Brain microvascular endothelial cell (primary cell): ENCODE measurements around the gene FZR1.

Experiments
- DNase-seq: peaks from one replicate; pipeline ENCODE4 v3.0.0-alpha.2; 2020
- H3K27ac ChIP-seq: fragments of 250-450 bp; sonication (Bioruptor Pico); 2 replicates; pipeline ENCODE4 v1.5.1; 2020; ENCODE audit warnings: mild to moderate bottlenecking, moderate library complexity
- H3K27me3 ChIP-seq: fragments of 250-450 bp; sonication (Bioruptor Pico); replicated peaks from 2 replicates; pipeline ENCODE4 v1.5.1; 2020; ENCODE audit warnings: mild to moderate bottlenecking
- H3K36me3 ChIP-seq: fragments of 250-450 bp; sonication (Bioruptor Pico); replicated peaks from 2 replicates; pipeline ENCODE4 v1.5.1; 2020; ENCODE audit warnings: mild to moderate bottlenecking
- H3K4me3 ChIP-seq: 2 replicates; pipeline ENCODE4 v1.5.1; 2011; ENCODE audit warnings: low read depth, mild to moderate bottlenecking, control low read depth, low read length, moderate library complexity
- in situ Hi-C: cut with HindIII; loops from 2 replicates; pipeline ENCODE4 v1.10.0; 2017; ENCODE audit warnings: low sequenced_read_pairs, low pct_ligation_motif_present
- TF ChIP-seq, protein P1 (sequence below): IDR thresholded peaks from 2 replicates; pipeline ENCODE4 v1.5.1; 2011; ENCODE audit warnings: low read depth, mild to moderate bottlenecking, moderate library complexity, low read length, control low read depth, inconsistent platforms; ENCODE audit errors: missing control alignments

FZR1 gene

DNA sequence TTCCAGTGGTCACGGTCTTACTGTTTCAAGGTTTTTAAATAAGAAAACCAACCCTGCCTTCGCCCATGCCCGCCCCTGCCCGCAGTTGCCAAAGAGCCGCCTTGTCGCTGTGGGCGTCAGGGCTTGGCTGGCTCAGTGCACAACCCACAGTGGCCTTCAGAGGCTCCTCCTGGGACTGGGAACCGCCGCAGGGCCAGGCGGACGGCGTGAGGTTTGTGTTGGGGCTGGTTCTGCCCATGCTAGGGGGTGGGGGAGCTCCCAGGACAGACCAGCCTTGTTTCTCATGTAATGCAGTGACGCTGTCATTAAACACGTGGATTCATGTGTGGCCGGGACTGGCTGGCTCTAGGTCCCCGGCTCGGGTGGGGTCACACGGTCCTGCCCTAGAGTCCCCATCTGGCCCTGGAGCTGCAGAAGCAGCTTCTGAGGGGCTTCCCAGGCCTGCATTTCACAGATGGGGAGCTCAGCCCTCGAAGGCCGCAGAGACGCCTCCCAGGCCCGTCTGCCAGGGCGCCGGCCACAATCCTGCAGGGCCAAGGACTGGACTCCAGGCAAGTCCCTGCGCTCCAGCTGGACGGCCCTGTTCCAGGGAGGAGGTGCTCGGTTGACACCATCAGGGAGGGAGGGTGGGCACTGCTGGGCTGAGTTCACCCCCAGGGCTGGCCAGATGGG lies 30.5 kb downstream of the FZR1 start:
- H3K27ac ChIP-seq, result no peak overlapping the region
- no peak for DNase-seq
- peaks cover 37% of the 10 kb centered on the region for H3K36me3 ChIP-seq
- no peaks in the 10 kb centered on the region for H3K27me3 ChIP-seq
- TF ChIP-seq, protein P1, sequence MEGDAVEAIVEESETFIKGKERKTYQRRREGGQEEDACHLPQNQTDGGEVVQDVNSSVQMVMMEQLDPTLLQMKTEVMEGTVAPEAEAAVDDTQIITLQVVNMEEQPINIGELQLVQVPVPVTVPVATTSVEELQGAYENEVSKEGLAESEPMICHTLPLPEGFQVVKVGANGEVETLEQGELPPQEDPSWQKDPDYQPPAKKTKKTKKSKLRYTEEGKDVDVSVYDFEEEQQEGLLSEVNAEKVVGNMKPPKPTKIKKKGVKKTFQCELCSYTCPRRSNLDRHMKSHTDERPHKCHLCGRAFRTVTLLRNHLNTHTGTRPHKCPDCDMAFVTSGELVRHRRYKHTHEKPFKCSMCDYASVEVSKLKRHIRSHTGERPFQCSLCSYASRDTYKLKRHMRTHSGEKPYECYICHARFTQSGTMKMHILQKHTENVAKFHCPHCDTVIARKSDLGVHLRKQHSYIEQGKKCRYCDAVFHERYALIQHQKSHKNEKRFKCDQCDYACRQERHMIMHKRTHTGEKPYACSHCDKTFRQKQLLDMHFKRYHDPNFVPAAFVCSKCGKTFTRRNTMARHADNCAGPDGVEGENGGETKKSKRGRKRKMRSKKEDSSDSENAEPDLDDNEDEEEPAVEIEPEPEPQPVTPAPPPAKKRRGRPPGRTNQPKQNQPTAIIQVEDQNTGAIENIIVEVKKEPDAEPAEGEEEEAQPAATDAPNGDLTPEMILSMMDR, result no peak
- in situ Hi-C loops, result no loop called here
- no peak overlapping the region for H3K4me3 ChIP-seq

DNA sequence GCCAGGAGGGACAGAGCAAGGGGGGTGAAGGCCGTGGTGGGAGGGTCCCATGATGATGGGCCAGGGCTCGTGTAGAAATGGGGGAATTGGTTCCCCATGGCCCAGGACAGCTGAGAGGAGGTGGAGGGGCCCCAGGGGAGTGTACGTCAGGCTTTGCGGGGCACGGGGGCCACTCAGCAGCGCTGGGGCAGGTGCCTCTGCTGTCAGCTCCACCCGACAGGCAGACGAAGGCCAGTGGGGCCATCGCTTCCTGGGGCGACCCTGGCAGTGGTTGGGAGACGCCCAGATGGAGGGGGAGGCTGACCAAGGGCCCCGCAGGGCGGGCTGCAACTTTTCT lies 31.0 kb downstream of the FZR1 start:
- H3K4me3 ChIP-seq, result no peak overlapping the region
- no peaks in the 10 kb centered on the region for H3K27me3 ChIP-seq
- H3K27ac ChIP-seq, result no peak overlapping the region
- peaks cover 36% of the 10 kb centered on the region for H3K36me3 ChIP-seq
- in situ Hi-C loops, result no loop called here
- DNase-seq, result no peak
- TF ChIP-seq, protein P1, result no peak

DNA sequence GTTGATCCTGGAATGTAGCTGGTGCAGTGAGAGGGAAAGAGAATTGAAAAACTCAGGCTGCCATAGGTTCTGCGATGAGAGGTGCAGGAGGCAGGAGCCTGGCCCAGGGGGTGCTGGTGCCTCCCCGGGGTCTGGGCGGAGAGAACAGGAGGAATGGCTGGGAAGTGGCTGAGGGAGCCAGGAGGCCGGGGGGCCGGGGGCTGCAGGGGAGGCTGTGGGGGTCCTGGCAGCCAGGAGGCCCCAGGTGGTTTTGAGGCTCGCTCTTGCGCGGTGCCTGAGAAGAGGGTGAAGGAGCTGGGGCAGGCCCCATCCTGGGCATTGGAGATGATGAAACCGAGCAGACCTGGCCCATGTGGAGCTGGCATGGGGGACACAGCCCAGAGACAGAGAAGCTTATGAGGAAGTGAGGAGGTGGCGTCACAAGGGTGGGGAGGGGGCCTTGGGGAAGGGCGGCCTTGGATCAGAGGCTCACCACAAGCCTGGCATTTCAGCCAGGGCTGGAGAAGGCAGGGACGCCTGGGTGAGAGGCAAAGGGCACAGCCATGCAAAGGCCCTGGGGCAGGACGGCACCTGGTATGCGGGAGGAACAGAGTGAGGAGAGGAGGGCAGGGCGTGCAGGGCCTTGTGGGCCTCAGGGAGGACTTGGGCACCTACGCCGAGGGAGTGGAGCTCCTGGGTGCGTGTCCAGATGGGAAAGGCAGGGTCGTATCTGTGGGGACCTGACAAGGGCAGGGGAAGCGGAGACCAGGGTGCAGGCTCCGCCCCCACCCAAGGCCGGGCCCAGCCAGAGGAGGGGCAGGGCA lies 31.5 kb downstream of the FZR1 start:
- H3K27ac ChIP-seq, result no peak overlapping the region
- in situ Hi-C loops, result no loop called here
- peaks cover 36% of the 10 kb centered on the region for H3K36me3 ChIP-seq
- H3K4me3 ChIP-seq, result no peak overlapping the region
- DNase-seq, result no peak
- TF ChIP-seq, protein P1, result no peak
- H3K27me3 ChIP-seq, result no peaks in the 10 kb centered on the region

DNA sequence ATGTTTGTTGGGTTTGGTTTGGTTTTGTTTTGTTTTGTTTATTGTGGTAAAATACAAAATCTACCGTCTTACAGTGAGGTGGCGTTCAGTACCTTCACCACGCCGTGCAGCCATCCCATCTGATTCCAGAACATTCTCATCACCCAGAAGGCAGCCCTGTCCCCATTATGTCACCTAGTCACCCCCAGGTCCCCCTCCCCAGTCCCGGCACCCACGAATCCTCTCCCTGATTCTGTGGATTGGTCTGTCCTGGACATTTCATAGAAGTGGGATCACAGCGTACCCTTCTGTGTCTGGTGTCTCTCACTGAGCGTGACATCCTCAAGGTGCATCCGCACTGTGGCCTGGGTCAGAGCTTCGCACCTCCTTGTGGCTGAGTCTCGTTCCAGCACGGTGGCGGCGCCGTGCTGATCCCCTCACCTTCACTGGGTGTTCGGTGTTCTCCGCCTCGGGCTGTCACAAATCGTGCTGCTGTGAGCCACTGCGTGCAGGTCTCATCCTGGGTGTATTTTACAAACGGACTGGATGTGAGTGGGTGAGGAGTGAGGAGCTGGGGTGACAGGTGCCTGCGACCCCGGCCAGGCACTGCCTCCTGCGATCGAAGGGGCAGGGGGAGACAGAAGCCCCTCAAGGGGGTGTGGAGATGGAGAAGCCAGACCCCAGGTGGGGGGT lies 32.3 kb downstream of the FZR1 start:
- TF ChIP-seq, protein P1, result no peak
- in situ Hi-C loops, result no loop called here
- H3K27me3 ChIP-seq, result no peaks in the 10 kb centered on the region
- H3K4me3 ChIP-seq, result no peak overlapping the region
- H3K27ac ChIP-seq, result no peak overlapping the region
- H3K36me3 ChIP-seq, result peaks cover 35% of the 10 kb centered on the region
- DNase-seq, result no peak

DNA sequence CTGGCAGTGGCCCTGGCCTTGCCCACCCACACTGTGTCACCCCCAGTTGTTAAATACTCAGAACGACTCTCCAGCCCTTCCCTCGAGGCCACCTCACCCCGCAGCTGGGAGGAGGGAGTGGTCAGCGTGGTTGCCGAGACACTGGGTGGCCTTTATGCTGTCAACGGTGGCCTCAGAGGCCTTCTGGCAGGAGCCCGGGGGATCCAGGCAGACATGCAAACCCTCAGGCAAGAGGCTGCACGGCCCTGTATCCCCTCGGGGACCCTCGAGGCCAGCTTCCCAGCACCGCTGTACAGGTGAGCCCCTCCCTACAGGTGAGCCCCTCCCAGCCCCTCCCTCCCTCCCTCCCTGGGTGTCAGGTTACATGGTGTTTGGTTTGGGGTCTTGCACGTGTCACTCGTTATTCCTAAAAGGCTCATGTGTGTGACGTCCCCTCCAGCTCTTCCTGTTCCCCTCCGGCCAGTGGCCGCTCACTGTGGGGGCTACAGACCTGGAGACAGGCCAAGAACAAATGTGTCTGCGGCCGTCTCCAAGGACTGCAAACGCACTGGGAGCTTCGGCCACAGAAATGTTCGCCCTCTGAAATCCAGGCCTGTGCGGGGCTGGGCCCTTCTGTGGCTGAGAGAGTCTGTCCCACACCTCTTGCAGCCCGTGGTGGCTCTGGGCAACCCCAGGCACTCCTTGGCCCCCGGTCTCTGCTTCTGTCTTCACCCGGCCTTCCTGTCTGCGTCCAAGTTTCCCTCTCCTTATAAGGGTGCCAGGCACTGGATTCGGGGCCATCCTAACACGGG lies 33.0 kb downstream of the FZR1 start, which contains the start of gene TEKTIP1:
TEKTIP1 (plus strand) TSS at position 210 of the 791 bp plus-strand sequence; CDS start at position 214, 4 bp downstream.
- H3K36me3 ChIP-seq, result peaks cover 37% of the 10 kb centered on the region
- DNase-seq, result no peak
- in situ Hi-C loops, result no loop called here

More for the DNA sequence above, 33.0 kb downstream of the FZR1 start, which contains the start of gene TEKTIP1:
- Histone ChIP-seq H3K27ac (no peak within 1 kb of the TSS), H3K27me3 (no peaks in the 10 kb centered on the region), H3K4me3 (no peak within 1 kb of the TSS)
- TF ChIP-seq, protein P1, result no peak
